Stimulated activated CD8-positive, alpha-beta memory T cell treated with anti-CD3 and anti-CD28 coated beads, Interleukin-7, amount 100 ng/mL, for 4 hours (primary cell): ENCODE measurements around the gene FLT4.
"Not testable (repeated sequence)": the region's sequence is repeated elsewhere in the genome, so short reads cannot be mapped to it uniquely, and the experiment has no call there.

ENCODE experiments used
- DNase-seq, 2 donors: peaks; one replicate each; pipeline ENCODE4 v3.0.0-alpha.2; 2020; ENCODE audit warnings: low read depth in 2 of 2

Gene FLT4

GRCh38 chr5:180649297-180650039, at the start of gene FLT4:
Gene FLT4, minus strand, starts transcription at chr5:180649600. Its CDS starts 55 bp downstream, at chr5:180649545.
- DNase-seq = no peak

- no peak for DNase-seq
Measured at GRCh38 chr5:180699042-180699441, 49.6 kb upstream of the FLT4 start.

- no peak for DNase-seq
Measured at GRCh38 chr5:180696116-180696515, 46.7 kb upstream of the FLT4 start.

GRCh38 chr5:180692429-180692828, 43.0 kb upstream of the FLT4 start:
- no peak for DNase-seq

GRCh38 chr5:180691046-180691445, 41.6 kb upstream of the FLT4 start:
- no peak for DNase-seq

- DNase-seq = no peak
Measured at GRCh38 chr5:180690562-180690961, 41.2 kb upstream of the FLT4 start.

GRCh38 chr5:180689775-180690174, 40.4 kb upstream of the FLT4 start:
- no peak for DNase-seq

- DNase-seq = peak; percentile 29 to 36
Measured at GRCh38 chr5:180689071-180689694, 39.8 kb upstream of the FLT4 start.

- no peak for DNase-seq
Measured at GRCh38 chr5:180688330-180689070, 39.1 kb upstream of the FLT4 start.

- DNase-seq = not testable (repeated sequence)
Measured at GRCh38 chr5:180686799-180687198, 37.4 kb upstream of the FLT4 start.

- DNase-seq = no peak
Measured at GRCh38 chr5:180684623-180685161, 35.3 kb upstream of the FLT4 start.

- no peak for DNase-seq
Measured at GRCh38 chr5:180683220-180683922, 34.0 kb upstream of the FLT4 start.

GRCh38 chr5:180682560-180682959, 33.2 kb upstream of the FLT4 start:
- no peak for DNase-seq

- not testable (repeated sequence) for DNase-seq
Measured at GRCh38 chr5:180682008-180682407, 32.6 kb upstream of the FLT4 start.

- not testable (repeated sequence) for DNase-seq
Measured at GRCh38 chr5:180678319-180678718, 28.9 kb upstream of the FLT4 start.

GRCh38 chr5:180675036-180675635, 25.7 kb upstream of the FLT4 start:
- no peak for DNase-seq

GRCh38 chr5:180674090-180674475, 24.7 kb upstream of the FLT4 start:
- DNase-seq = not testable (repeated sequence)

GRCh38 chr5:180673371-180674089, 24.1 kb upstream of the FLT4 start:
- DNase-seq = no peak

GRCh38 chr5:180671958-180672524, 22.6 kb upstream of the FLT4 start:
- not testable (repeated sequence) for DNase-seq
